Psoas muscle (tissue), 8 donors: ENCODE measurements around the gene DCXR. TPM values are rescaled to one million over a fixed set of nuclear protein-coding genes. Genes with fewer than 3 reads are reported as not detected.

Experiments used
- ATAC-seq, 4 donors: fragments of 200-7000 bp; cut with Tn5 transposase; one replicate each; pipeline ENCODE4 v1.9.1; 2020; ENCODE audit warnings: moderate library complexity in 3 of 4, mild to moderate bottlenecking in 2 of 4
- DNase-seq, 2 donors: peaks; one replicate each; pipeline ENCODE4 v3.0.0-alpha.2; 2020
- H3K27ac ChIP-seq: fragments of 200-600 bp; one replicate; pipeline ENCODE4 v1.8.0; 2022
- H3K27me3 ChIP-seq, 3 donors: fragments of 200-600 bp in 1 of 3; one replicate each; pipeline versions ENCODE4 v1.6.1 to v1.8.0; 2013 to 2022; ENCODE audit warnings: low read length in 2 of 3, mild to moderate bottlenecking in 2 of 3, moderate library complexity in 1 of 3; ENCODE audit not compliant: insufficient read depth in 3 of 3
- H3K36me3 ChIP-seq, 2 donors: fragments of 200-600 bp in 1 of 2; one replicate each; pipeline versions ENCODE4 v1.6.1 to v1.8.0; 2013 to 2022; ENCODE audit warnings: low read depth in 1 of 2, mild to moderate bottlenecking in 1 of 2, moderate library complexity in 1 of 2; ENCODE audit not compliant: insufficient read depth in 1 of 2
- H3K4me1 ChIP-seq: fragments of 200-600 bp; one replicate; pipeline ENCODE4 v1.8.0; 2022
- H3K4me3 ChIP-seq: fragments of 200-600 bp; one replicate; pipeline ENCODE4 v1.8.0; 2022; ENCODE audit warnings: mild to moderate bottlenecking
- H3K9me3 ChIP-seq: fragments of 200-600 bp; one replicate; pipeline ENCODE4 v1.8.0; 2022
- CTCF ChIP-seq: fragments of 200-600 bp; IDR thresholded peaks from one replicate; pipeline ENCODE4 v1.8.0; 2022; ENCODE audit warnings: antibody characterized with exemption
- WGBS, 3 donors: extraction: QIAGEN DNeasy Blood & Tissue Kit; methylation state at CpG; one replicate each; pipeline versions ENCODE4 v1.1.6 to v1.1.7; 2013; 5-methylcytosine and 5-hydroxymethylcytosine counted together
- intact Hi-C, 2 donors: fragments of 100-400 bp; cut with DNase I; formaldehyde crosslinking; loops; one replicate each; pipeline versions ENCODE4 v1.11.0 to v1.14.2; 2022
- polyA plus RNA-seq, 3 donors: library from polyadenylated mRNA; stranded (reverse); fragments of 200-250 nt; gene quantifications; one replicate each; pipeline ENCODE4 v1.2.3, GENCODE V29; 2013
- total RNA-seq, 4 donors: library from RNA; stranded (reverse); fragmentation: NEBNext Ultra II Directional in 2 of 4; extraction: Animal tissue kit (Norgen Biotek cat#: 25700) in 2 of 4; gene quantifications; one replicate each; pipeline versions ENCODE4 v1.2.1 to v1.2.4, GENCODE V29; 2021 to 2023
- donor health status: healthy with polysubstance abuse.
- donor health status: DM: no; HTN: no; CAD: no; lungs with moderate emphysema.
- donor health status: Bipolar disorder and iron deficiency.
- donor health status: healthy.
- donor health status: DM: yes; HTN: yes; CAD: no.
- donor health status: DM: no; HTN: no; CAD: no.
- donor health status: DM: no; HTN: no; CAD: no.
- donor health status: DM: yes; HTN: yes; CAD: no.

DCXR gene
- total and polyA plus RNA-seq, 7 donors = 111 to 216 (median 147) TPM

- H3K4me1 ChIP-seq = peaks cover 19% of the 10 kb centered on the region
- no peak for TF ChIP-seq CTCF
- WGBS, 3 donors = 88 to 92% (median 89%) methylated on average over 8 of the region's 8 CpGs
- DNase-seq = no peak
- peaks cover 0 to 17% (median 0%) of the 10 kb centered on the region in 3 donors for H3K27me3 ChIP-seq
- H3K9me3 ChIP-seq = no peaks in the 10 kb centered on the region
- no peak for ATAC-seq
- H3K4me3 ChIP-seq = no peak overlapping the region
- H3K36me3 ChIP-seq = peaks cover 0 to 7% of the 10 kb centered on the region in 2 donors
- intact Hi-C loops = loop anchor here in 1 of 2 donors (10.0 kb wide), 1 partner anchor 269 kb away; no protein-coding TSS in a partner anchor
- H3K27ac ChIP-seq = no peak overlapping the region
Measured at GRCh38 chr17:82035488-82035887, 2.0 kb downstream of the DCXR start.

- WGBS, 3 donors = 76 to 78% (median 76%) methylated on average over 22 to 23 of the region's 23 CpGs
- H3K36me3 ChIP-seq = peaks cover 0 to 7% of the 10 kb centered on the region in 2 donors
- intact Hi-C loops = loop anchor here in 1 of 2 donors (5.0 to 10.0 kb wide), 2 partner anchors 68 to 270 kb away; no protein-coding TSS in a partner anchor
- H3K4me1 ChIP-seq = peaks cover 24% of the 10 kb centered on the region
- no peak overlapping the region for H3K4me3 ChIP-seq
- H3K27ac ChIP-seq = no peak overlapping the region
- no peaks in the 10 kb centered on the region for H3K9me3 ChIP-seq
- no peak for TF ChIP-seq CTCF
- DNase-seq (no peak), ATAC-seq (no peak)
- H3K27me3 ChIP-seq = peaks cover 0 to 17% (median 0%) of the 10 kb centered on the region in 3 donors
Measured at GRCh38 chr17:82034371-82035011, 3.0 kb downstream of the DCXR start.

GRCh38 chr17:82033359-82034085 lies 4.0 kb downstream of the DCXR start:
- ATAC-seq = no peak
- no peak for DNase-seq

GRCh38 chr17:82031885-82032627 lies 5.4 kb downstream of the DCXR start:
- Histone ChIP-seq H3K4me3 (peak overlapping the region; percentile 18), H3K9me3 (no peaks in the 10 kb centered on the region), H3K36me3 (peaks cover 0 to 7% of the 10 kb centered on the region in 2 donors), H3K27me3 (peaks cover 0 to 17% (median 0%) of the 10 kb centered on the region in 3 donors), H3K27ac (no peak overlapping the region), H3K4me1 (peaks cover 24% of the 10 kb centered on the region)
- intact Hi-C loops = loop anchor here (2.0 to 10.0 kb wide), 3 partner anchors 70 to 273 kb away; no protein-coding TSS in a partner anchor
- 17 to 21% (median 18%) methylated on average over 29 to 59 of the region's 59 CpGs for WGBS, 3 donors
- DNase-seq = no peak
- ATAC-seq = no peak
- TF ChIP-seq CTCF = no peak

More at GRCh38 chr17:82033359-82034085, 4.0 kb downstream of the DCXR start:
- WGBS, 3 donors = 89 to 94% (median 92%) methylated on average over 32 to 38 of the region's 38 CpGs
- no peak overlapping the region for H3K27ac ChIP-seq
- peaks cover 0 to 7% of the 10 kb centered on the region in 2 donors for H3K36me3 ChIP-seq
- H3K9me3 ChIP-seq = no peaks in the 10 kb centered on the region
- no peak for TF ChIP-seq CTCF
- intact Hi-C loops = loop anchor here in 1 of 2 donors (5.0 to 10.0 kb wide), 2 partner anchors 69 to 271 kb away; no protein-coding TSS in a partner anchor
- no peak overlapping the region for H3K4me3 ChIP-seq
- peaks cover 24% of the 10 kb centered on the region for H3K4me1 ChIP-seq
- peaks cover 0 to 17% (median 0%) of the 10 kb centered on the region in 3 donors for H3K27me3 ChIP-seq
